OCI-LY1 (cell line): ENCODE data around the gene PIGQ.

Experiments used
- H2AFZ ChIP-seq: fragments of 200-600 bp; sonication (generic), shearing (Covaris generic); 2 replicates; pipeline ENCODE4 v1.6.0; 2014; ENCODE audit warnings: antibody characterized with exemption, mild to moderate bottlenecking, low read length
- H3F3A ChIP-seq: fragments of 200-600 bp; sonication (generic), shearing (Covaris generic); 2 replicates; pipeline ENCODE4 v1.6.0; 2014; ENCODE audit warnings: mild to moderate bottlenecking, antibody characterized with exemption, low read length, moderate library complexity; ENCODE audit not compliant: insufficient read depth
- H3K27ac ChIP-seq: fragments of 200-600 bp; sonication (generic); 2 replicates; pipeline ENCODE4 v1.5.1; 2014; ENCODE audit warnings: low read length, mixed run types, mild to moderate bottlenecking, low read depth; ENCODE audit not compliant: poor library complexity, severe bottlenecking
- H3K27me3 ChIP-seq: fragments of 200-600 bp; sonication (generic); 2 replicates; pipeline ENCODE4 v1.6.0; 2014; ENCODE audit warnings: antibody characterized with exemption, mild to moderate bottlenecking, low read length, moderate library complexity; ENCODE audit not compliant: insufficient read depth
- H3K36me3 ChIP-seq: fragments of 200-600 bp; sonication (generic); 2 replicates; pipeline ENCODE4 v1.6.1; 2014; ENCODE audit warnings: mild to moderate bottlenecking, antibody characterized with exemption, low read length, moderate library complexity, mixed read lengths; ENCODE audit not compliant: insufficient read depth
- H3K4me1 ChIP-seq: fragments of 200-600 bp; sonication (generic); 2 replicates; pipeline ENCODE4 v1.5.1; 2014; ENCODE audit warnings: mild to moderate bottlenecking, low read length, moderate library complexity; ENCODE audit not compliant: insufficient read depth, severe bottlenecking
- H3K4me2 ChIP-seq: fragments of 200-600 bp; sonication (generic), shearing (Covaris generic); 2 replicates; pipeline ENCODE4 v1.6.1; 2014; ENCODE audit warnings: low read length
- H3K4me3 ChIP-seq: fragments of 200-600 bp; sonication (generic); 2 replicates; pipeline ENCODE4 v1.5.1; 2014; ENCODE audit warnings: low read length, low read depth, mild to moderate bottlenecking, mixed read lengths; ENCODE audit not compliant: poor library complexity, severe bottlenecking
- H3K79me2 ChIP-seq: fragments of 200-600 bp; shearing (Covaris generic); 2 replicates; pipeline ENCODE4 v1.6.1; 2016; ENCODE audit warnings: mixed run types, low read length, mixed read lengths; ENCODE audit not compliant: insufficient read depth
- H3K9ac ChIP-seq: fragments of 200-600 bp; sonication (generic), shearing (Covaris generic); 2 replicates; pipeline ENCODE4 v1.6.1; 2014; ENCODE audit warnings: mild to moderate bottlenecking, low read length, mixed read lengths
- H3K9me2 ChIP-seq: fragments of 200-600 bp; sonication (generic), shearing (Covaris generic); 2 replicates; pipeline ENCODE4 v1.6.1; 2014; ENCODE audit warnings: low read depth, mild to moderate bottlenecking, low read length, mixed read lengths
- H3K9me3 ChIP-seq: fragments of 200-600 bp; shearing (Covaris generic); 2 replicates; pipeline ENCODE4 v1.6.1; 2014; ENCODE audit warnings: low read length, mixed read lengths
- H4K20me1 ChIP-seq: fragments of 200-600 bp; sonication (generic), shearing (Covaris generic); 2 replicates; pipeline ENCODE4 v1.6.0; 2016; ENCODE audit warnings: mild to moderate bottlenecking, low read length; ENCODE audit not compliant: insufficient read depth
- CTCF ChIP-seq: fragments of 200-600 bp; sonication (generic), shearing (Covaris generic); IDR thresholded peaks from 2 replicates; pipeline ENCODE4 v1.5.1; 2017; ENCODE audit warnings: mild to moderate bottlenecking, antibody characterized with exemption, low read length, moderate library complexity, mixed read lengths
- EZH2 ChIP-seq: fragments of 200-600 bp; sonication (generic), shearing (Covaris generic); IDR thresholded peaks from 2 replicates; pipeline ENCODE4 v1.8.0; 2017; ENCODE audit warnings: borderline replicate concordance, mixed run types, mild to moderate bottlenecking, antibody characterized with exemption, low read length, moderate library complexity, mixed read lengths

Gene PIGQ

DNA sequence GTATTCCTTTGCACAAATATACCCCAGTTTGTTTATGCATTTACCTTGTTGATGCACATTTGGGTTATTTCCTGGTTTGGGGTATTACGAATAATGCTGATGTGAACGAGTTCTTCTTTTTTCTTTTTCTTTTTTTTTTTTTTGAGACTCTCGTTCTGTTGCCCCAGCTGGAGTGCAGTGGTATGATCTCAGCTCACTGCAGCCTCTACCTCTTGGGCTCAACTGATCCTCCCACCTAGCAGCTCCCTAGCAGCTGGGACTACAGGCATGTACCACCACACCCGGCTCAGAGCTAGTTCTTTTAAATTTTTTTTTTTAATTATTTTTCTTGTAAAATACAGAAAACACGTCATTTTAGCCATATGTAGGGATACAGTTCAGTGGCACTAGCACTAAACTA, 34.2 kb downstream of the PIGQ start:
- Histone ChIP-seq H4K20me1 (no peaks in the 10 kb centered on the region), H3K9me2 (no peaks in the 10 kb centered on the region), H3K9ac (no peak overlapping the region), H3F3A (no peaks in the 10 kb centered on the region), H3K27ac (no peak overlapping the region), H3K27me3 (no peaks in the 10 kb centered on the region; the same call in 1 of the 2 replicates), H3K9me3 (peaks cover 4% of the 10 kb centered on the region; the same call in 1 of the 2 replicates), H3K79me2 (no peaks in the 10 kb centered on the region), H3K4me1 (no peaks in the 10 kb centered on the region), H3K4me2 (no peak overlapping the region), H2AFZ (no peak overlapping the region), H3K4me3 (no peak overlapping the region), H3K36me3 (peaks cover 8% of the 10 kb centered on the region)
- no peak for TF ChIP-seq CTCF
- no peak for TF ChIP-seq EZH2

- H3K9me2 ChIP-seq, result no peaks in the 10 kb centered on the region
- H3F3A ChIP-seq, result no peaks in the 10 kb centered on the region
- no peaks in the 10 kb centered on the region for H3K4me1 ChIP-seq
- peaks cover 4% of the 10 kb centered on the region; the same call in 1 of the 2 replicates for H3K9me3 ChIP-seq
- H3K27ac ChIP-seq, result no peak overlapping the region
- no peaks in the 10 kb centered on the region for H4K20me1 ChIP-seq
- H3K27me3 ChIP-seq, result no peaks in the 10 kb centered on the region; the same call in 1 of the 2 replicates
- H3K36me3 ChIP-seq, result peaks cover 5% of the 10 kb centered on the region; the same call in 1 of the 2 replicates
- no peaks in the 10 kb centered on the region for H3K79me2 ChIP-seq
- no peak overlapping the region for H3K4me3 ChIP-seq
- H3K9ac ChIP-seq, result no peak overlapping the region
- H3K4me2 ChIP-seq, result no peak overlapping the region
- TF ChIP-seq CTCF (no peak), EZH2 (no peak)
- no peak overlapping the region for H2AFZ ChIP-seq
Measured at GRCh38 chr16:606656-607307, 37.0 kb downstream of the PIGQ start.

DNA sequence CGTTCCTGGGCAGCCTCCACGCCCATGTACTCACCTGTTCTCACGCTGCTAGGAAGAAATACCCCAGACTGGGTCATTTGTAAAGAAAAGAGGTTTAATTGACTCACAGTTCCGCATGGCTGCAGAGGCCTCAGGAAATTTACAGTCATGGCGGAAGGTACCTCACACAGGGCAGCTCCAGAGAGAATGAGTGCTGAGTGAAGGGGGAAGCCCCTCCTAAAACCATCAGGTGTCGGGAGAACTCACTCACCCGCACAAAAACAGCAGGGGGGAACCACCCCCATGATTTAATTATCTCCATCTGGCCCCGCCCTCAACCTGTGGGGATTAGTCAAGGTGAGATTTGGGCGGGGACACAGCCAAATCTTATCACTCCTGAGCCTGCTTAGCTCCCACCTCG, 38.3 kb downstream of the PIGQ start:
- Histone ChIP-seq H3K4me1 (no peaks in the 10 kb centered on the region), H3K9ac (no peak overlapping the region), H3K36me3 (peaks cover 5% of the 10 kb centered on the region; the same call in 1 of the 2 replicates), H3K9me2 (no peaks in the 10 kb centered on the region), H3K27ac (no peak overlapping the region), H3K4me2 (no peak overlapping the region), H4K20me1 (no peaks in the 10 kb centered on the region), H3F3A (no peaks in the 10 kb centered on the region), H3K27me3 (no peaks in the 10 kb centered on the region; the same call in 1 of the 2 replicates), H3K4me3 (no peak overlapping the region), H2AFZ (no peak overlapping the region), H3K9me3 (peaks cover 4% of the 10 kb centered on the region; the same call in 1 of the 2 replicates), H3K79me2 (no peaks in the 10 kb centered on the region)
- TF ChIP-seq EZH2 (no peak), CTCF (no peak)
